HCT116 (cell line): ENCODE measurements around the gene ZNF318.

Experiments used
- CTCF ChIP-seq, 3 experiments: fragments of 200-600 bp in 1 of 3; sonication (generic) in 1 of 3; IDR thresholded peaks in 2 of 3; conservative IDR thresholded peaks in 1 of 3; 2 replicates each; pipeline ENCODE4 v1.5.1; 2012 to 2017; ENCODE audit warnings: low read depth in 2 of 3, low read length in 2 of 3, antibody characterized with exemption in 1 of 3, borderline replicate concordance in 1 of 3, control low read depth in 1 of 3, mild to moderate bottlenecking in 1 of 3, mixed read lengths in 1 of 3, mixed run types in 1 of 3, moderate library complexity in 1 of 3; ENCODE audit not compliant: insufficient read depth in 1 of 3
- EZH2 ChIP-seq: fragments of 200-600 bp; sonication (generic); IDR thresholded peaks from 2 replicates; pipeline ENCODE4 v1.6.1; 2017; ENCODE audit warnings: antibody characterized with exemption, mixed run types

- TF ChIP-seq CTCF (IDR thresholded peaks at IDR 0.05 in 2 of 3, conservative IDR thresholded peaks at IDR 0.05 in 1 of 3; ENCODE audit: borderline replicate concordance in 1 of 3, insufficient read depth in 1 of 3, low read depth in 2 of 3, low read length in 2 of 3): no peak
- TF ChIP-seq EZH2: no peak
Observed at GRCh38 chr6:43336382-43336781, 33.1 kb downstream of the ZNF318 start.
